GM18870 (cell line): ENCODE measurements around the gene KNCN.

Experiments
- ATAC-seq: cut with Tn5 transposase; IDR thresholded peaks from one replicate; pipeline ENCODE4 v1.9.1; 2021; ENCODE audit warnings: moderate library complexity; ENCODE audit not compliant: unreplicated experiment

The KNCN gene

GRCh38 chr1:46569116-46569515, 17.7 kb upstream of the KNCN start:
- no peak for ATAC-seq

GRCh38 chr1:46568461-46568891, 17.0 kb upstream of the KNCN start:
- ATAC-seq = no peak

- ATAC-seq = no peak
Observed at GRCh38 chr1:46563341-46563740, 11.9 kb upstream of the KNCN start.

- no peak for ATAC-seq
Observed at GRCh38 chr1:46562498-46562897, 11.1 kb upstream of the KNCN start.

- ATAC-seq = no peak
Observed at GRCh38 chr1:46558966-46559365, 7.5 kb upstream of the KNCN start.

- ATAC-seq = no peak
Observed at GRCh38 chr1:46558141-46558963, 6.9 kb upstream of the KNCN start.

GRCh38 chr1:46557403-46557802, 6.0 kb upstream of the KNCN start:
- no peak for ATAC-seq

- no peak for ATAC-seq
Observed at GRCh38 chr1:46556822-46557221, 5.4 kb upstream of the KNCN start.

GRCh38 chr1:46555826-46556619, 4.6 kb upstream of the KNCN start:
- ATAC-seq = no peak

- no peak for ATAC-seq
Observed at GRCh38 chr1:46554597-46555381, 3.3 kb upstream of the KNCN start.

- no peak for ATAC-seq
Observed at GRCh38 chr1:46554236-46554596, 2.8 kb upstream of the KNCN start.

GRCh38 chr1:46553506-46553905, 2.1 kb upstream of the KNCN start:
- ATAC-seq = no peak

GRCh38 chr1:46552357-46553237, 1.1 kb upstream of the KNCN start:
- ATAC-seq = no peak

GRCh38 chr1:46550751-46551231, 656 bp downstream of the KNCN start:
- no peak for ATAC-seq

- ATAC-seq = no peak
Observed at GRCh38 chr1:46549697-46550681, 1.5 kb downstream of the KNCN start.

GRCh38 chr1:46547481-46548383, 3.7 kb downstream of the KNCN start:
- no peak for ATAC-seq

- no peak for ATAC-seq
Observed at GRCh38 chr1:46546210-46546609, 5.2 kb downstream of the KNCN start.

GRCh38 chr1:46545784-46546183, 5.7 kb downstream of the KNCN start:
- no peak for ATAC-seq
